WTC11 (cell line): ENCODE results near the gene TMEM45B.

ENCODE experiments used
- CTCF ChIP-seq: fragments of 200-600 bp; IDR thresholded peaks from 2 replicates; pipeline ENCODE4 v1.8.0; 2022; ENCODE audit warnings: antibody characterized with exemption
- E2F5 ChIP-seq: sonication (generic); formaldehyde crosslinking; IDR thresholded peaks from 2 replicates; pipeline ENCODE4 v1.8.1; 2022; ENCODE audit warnings: mild to moderate bottlenecking, moderate library complexity, missing genetic modification reagents
- ELF4 ChIP-seq: sonication (generic); formaldehyde crosslinking; IDR thresholded peaks from 2 replicates; pipeline ENCODE4 v1.8.1; 2022; ENCODE audit warnings: low read depth, mild to moderate bottlenecking, moderate library complexity, missing genetic modification reagents
- HMGXB4 ChIP-seq: sonication (generic); formaldehyde crosslinking; IDR thresholded peaks from 2 replicates; pipeline ENCODE4 v1.8.1; 2023; ENCODE audit warnings: mild to moderate bottlenecking, moderate library complexity, missing genetic modification reagents
- JUN ChIP-seq: sonication (generic); formaldehyde crosslinking; IDR thresholded peaks from 2 replicates; pipeline ENCODE4 v1.8.0; 2023; ENCODE audit warnings: mild to moderate bottlenecking, missing genetic modification reagents

DNA sequence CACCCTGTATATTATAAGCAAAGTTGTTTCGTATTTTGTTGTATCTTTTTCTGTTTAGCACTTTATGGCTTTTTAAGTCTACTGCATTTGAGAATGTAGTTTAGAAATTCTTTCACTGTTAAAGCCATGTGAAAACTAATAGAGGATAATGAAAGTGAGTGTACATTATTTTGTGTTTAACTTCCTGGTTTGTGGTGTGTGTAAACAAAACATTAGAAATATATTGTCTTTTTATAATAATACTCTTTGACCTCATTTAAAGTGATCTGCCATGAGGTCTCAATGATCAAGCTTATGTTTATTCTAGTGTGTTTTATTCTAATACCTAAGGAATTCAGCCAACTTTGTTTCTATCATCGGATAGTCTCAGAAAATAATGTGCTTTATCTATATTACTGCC lies 27.4 kb upstream of the TMEM45B start:
- TF ChIP-seq HMGXB4 (CRISPR knock-in tag) (no peak), CTCF (no peak), JUN (CRISPR knock-in tag) (no peak), E2F5 (no peak), ELF4 (CRISPR knock-in tag) (no peak)
